HepG2 (cell line): ENCODE results near the gene DNASE2.

ENCODE experiments used
- EED ChIP-seq: sonication (generic); formaldehyde crosslinking; IDR thresholded peaks from 2 replicates; pipeline ENCODE4 v1.5.0; 2020; ENCODE audit warnings: mild to moderate bottlenecking, missing genetic modification reagents
- NR2F2 ChIP-seq: IDR thresholded peaks from 2 replicates; pipeline ENCODE4 v1.6.1; 2012; ENCODE audit warnings: low read depth, inconsistent platforms, borderline replicate concordance
- RORA ChIP-seq: sonication (generic); formaldehyde crosslinking; IDR thresholded peaks from 2 replicates; pipeline ENCODE4 v1.5.0; 2020; ENCODE audit warnings: mild to moderate bottlenecking, missing genetic modification reagents, moderate library complexity
- ZBTB8A ChIP-seq: sonication (generic); formaldehyde crosslinking; IDR thresholded peaks from 2 replicates; pipeline ENCODE4 v1.4.0; 2020; ENCODE audit warnings: mild to moderate bottlenecking, low read depth, missing genetic modification reagents, borderline replicate concordance
- TF ChIP-seq, protein P1 (sequence below): sonication (generic); formaldehyde crosslinking; IDR thresholded peaks from 2 replicates; pipeline ENCODE4 v1.4.0; 2020; ENCODE audit warnings: missing genetic modification reagents

- no peak for TF ChIP-seq RORA
- no peak for TF ChIP-seq NR2F2
- TF ChIP-seq, protein P1, sequence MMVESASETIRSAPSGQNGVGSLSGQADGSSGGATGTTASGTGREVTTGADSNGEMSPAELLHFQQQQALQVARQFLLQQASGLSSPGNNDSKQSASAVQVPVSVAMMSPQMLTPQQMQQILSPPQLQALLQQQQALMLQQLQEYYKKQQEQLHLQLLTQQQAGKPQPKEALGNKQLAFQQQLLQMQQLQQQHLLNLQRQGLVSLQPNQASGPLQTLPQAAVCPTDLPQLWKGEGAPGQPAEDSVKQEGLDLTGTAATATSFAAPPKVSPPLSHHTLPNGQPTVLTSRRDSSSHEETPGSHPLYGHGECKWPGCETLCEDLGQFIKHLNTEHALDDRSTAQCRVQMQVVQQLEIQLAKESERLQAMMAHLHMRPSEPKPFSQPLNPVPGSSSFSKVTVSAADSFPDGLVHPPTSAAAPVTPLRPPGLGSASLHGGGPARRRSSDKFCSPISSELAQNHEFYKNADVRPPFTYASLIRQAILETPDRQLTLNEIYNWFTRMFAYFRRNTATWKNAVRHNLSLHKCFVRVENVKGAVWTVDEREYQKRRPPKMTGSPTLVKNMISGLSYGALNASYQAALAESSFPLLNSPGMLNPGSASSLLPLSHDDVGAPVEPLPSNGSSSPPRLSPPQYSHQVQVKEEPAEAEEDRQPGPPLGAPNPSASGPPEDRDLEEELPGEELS (CRISPR knock-in tag) = no peak
- no peak for TF ChIP-seq ZBTB8A (CRISPR knock-in tag)
- TF ChIP-seq EED = no peak
Measured at GRCh38 chr19:12871681-12872080, 9.6 kb downstream of the DNASE2 start.
